ENCODE results near the gene PPP2R5B.

Gene PPP2R5B

GRCh38 chr11:64924910-64925284 lies 408 bp downstream of the PPP2R5B start:
- H2AFZ ChIP-seq (ENCODE audit: insufficient read depth, low read length, poor library complexity), result peak overlapping the region; percentile 48
- H3K4ac ChIP-seq (ENCODE audit: low read depth, low read length), result peak overlapping the region; percentile 19
- H2BK120ac ChIP-seq (ENCODE audit: insufficient read depth, low read length, poor library complexity), result peak overlapping the region; percentile 41
- peaks cover 9% of the 10 kb centered on the region for H3K79me1 ChIP-seq (ENCODE audit: low read length)
- H3K27ac ChIP-seq (ENCODE audit: low read depth, low read length), result no peak overlapping the region
- H2BK5ac ChIP-seq (ENCODE audit: low read depth, low read length, poor library complexity), result peak overlapping the region; percentile 34
- H3K36me3 ChIP-seq (ENCODE audit: control insufficient read depth in 1 of 2, insufficient read depth in 2 of 2, low read length in 2 of 2), result peaks cover 0 to 7% of the 10 kb centered on the region in 2 experiments
- peaks cover 3% of the 10 kb centered on the region for H3K79me2 ChIP-seq (ENCODE audit: control insufficient read depth, insufficient read depth, low read length, poor library complexity)
- peak overlapping the region; percentile 67 for H4K8ac ChIP-seq (ENCODE audit: low read depth, low read length)
- peak in 1 of 2 donors; percentile 2 for DNase-seq
- H3K23ac ChIP-seq (ENCODE audit: low read length), result no peak overlapping the region
- H3K9ac ChIP-seq (ENCODE audit: low read length), result peak overlapping the region; percentile 71
- H3K18ac ChIP-seq (ENCODE audit: low read length), result peak overlapping the region; percentile 20
- no peak overlapping the region for H4K12ac ChIP-seq (ENCODE audit: low read depth, low read length)
- H3K4me1 ChIP-seq (ENCODE audit: control insufficient read depth in 1 of 2, insufficient read depth in 2 of 2, low read length in 2 of 2), result peaks cover 0 to 2% of the 10 kb centered on the region in 2 experiments
- peaks cover 2% of the 10 kb centered on the region for H3K9me3 ChIP-seq (ENCODE audit: insufficient read depth, low read depth, low read length)
- H3K4me2 ChIP-seq (ENCODE audit: low read length), result peak overlapping the region; percentile 95
- H2AK5ac ChIP-seq (ENCODE audit: low read length), result peak overlapping the region; percentile 26
- no peaks in the 10 kb centered on the region for H3K27me3 ChIP-seq (ENCODE audit: insufficient read depth, low read length)
- peak overlapping the region; percentile 56 for H4K91ac ChIP-seq (ENCODE audit: low read depth, low read length)
- H3K14ac ChIP-seq (ENCODE audit: low read length), result peak overlapping the region; percentile 42
- WGBS (ENCODE audit: extremely low coverage, insufficient coverage, insufficient read length), result no CpG with 5 or more reads among the region's 24 CpGs
- H2BK12ac ChIP-seq (ENCODE audit: low read length), result no peak overlapping the region
- peak overlapping the region; percentile 85 for H3K4me3 ChIP-seq (ENCODE audit: low read depth, low read length)

DNA sequence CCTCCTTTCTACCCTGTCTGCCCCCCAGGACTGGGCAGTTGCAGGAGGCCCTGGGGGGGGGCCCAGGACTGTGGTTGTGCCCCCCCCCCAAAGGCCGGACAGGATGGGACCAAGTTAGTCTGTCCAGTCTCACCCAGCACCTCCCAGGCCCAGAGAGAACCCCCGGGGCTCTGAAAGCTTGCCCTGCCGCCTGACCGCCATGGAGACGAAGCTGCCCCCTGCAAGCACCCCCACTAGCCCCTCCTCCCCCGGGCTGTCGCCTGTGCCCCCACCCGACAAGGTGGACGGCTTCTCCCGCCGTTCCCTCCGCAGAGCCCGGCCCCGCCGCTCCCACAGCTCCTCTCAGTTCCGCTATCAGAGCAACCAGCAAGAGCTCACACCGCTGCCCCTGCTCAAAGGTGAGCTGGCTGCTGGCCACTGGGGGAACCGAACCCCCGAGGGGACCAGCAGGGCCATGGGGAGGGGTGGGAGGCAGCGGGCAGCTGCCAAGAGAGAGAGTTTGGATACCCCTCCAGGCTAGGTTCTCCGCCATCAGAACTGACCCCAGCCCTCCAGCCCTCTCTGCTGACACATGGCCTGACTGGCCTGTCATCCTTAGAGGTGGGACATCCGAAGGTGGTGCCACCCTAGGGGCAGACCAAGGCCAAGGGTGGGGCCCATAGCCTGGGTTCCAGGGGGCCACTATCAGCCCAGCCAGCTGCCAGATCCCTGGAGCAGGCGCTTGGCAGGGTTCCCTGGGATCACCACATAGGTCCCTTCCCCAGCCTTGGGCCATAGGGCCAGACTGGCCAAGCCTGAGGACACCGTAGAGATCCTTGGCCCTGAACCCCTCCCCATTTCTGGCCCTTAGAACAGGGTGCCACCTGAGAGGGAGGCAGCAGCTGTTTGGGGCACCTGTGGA lies 1.3 kb downstream of the PPP2R5B start:
- Histone ChIP-seq H3K79me1 (ENCODE audit: low read length) (peaks cover 9% of the 10 kb centered on the region), H3K4me2 (ENCODE audit: low read length) (peak overlapping the region; percentile 95), H3K14ac (ENCODE audit: low read length) (no peak overlapping the region), H2AK5ac (ENCODE audit: low read length) (no peak overlapping the region), H3K9me3 (ENCODE audit: insufficient read depth, low read depth, low read length) (peaks cover 2% of the 10 kb centered on the region), H3K23ac (ENCODE audit: low read length) (no peak overlapping the region), H2BK5ac (ENCODE audit: low read depth, low read length, poor library complexity) (no peak overlapping the region), H3K27ac (ENCODE audit: low read depth, low read length) (no peak overlapping the region), H2BK120ac (ENCODE audit: insufficient read depth, low read length, poor library complexity) (no peak overlapping the region), H3K36me3 (ENCODE audit: control insufficient read depth in 1 of 2, insufficient read depth in 2 of 2, low read length in 2 of 2) (peaks cover 4 to 12% of the 10 kb centered on the region in 2 experiments), H2AFZ (ENCODE audit: insufficient read depth, low read length, poor library complexity) (no peak overlapping the region), H4K91ac (ENCODE audit: low read depth, low read length) (no peak overlapping the region), H2BK12ac (ENCODE audit: low read length) (no peak overlapping the region), H3K4ac (ENCODE audit: low read depth, low read length) (no peak overlapping the region), H3K18ac (ENCODE audit: low read length) (no peak overlapping the region), H4K12ac (ENCODE audit: low read depth, low read length) (no peak overlapping the region), H3K4me1 (ENCODE audit: control insufficient read depth in 1 of 2, insufficient read depth in 2 of 2, low read length in 2 of 2) (peaks cover 0 to 2% of the 10 kb centered on the region in 2 experiments), H3K27me3 (ENCODE audit: insufficient read depth, low read length) (no peaks in the 10 kb centered on the region), H3K79me2 (ENCODE audit: control insufficient read depth, insufficient read depth, low read length, poor library complexity) (peaks cover 3% of the 10 kb centered on the region), H3K9ac (ENCODE audit: low read length) (no peak overlapping the region), H3K4me3 (ENCODE audit: low read depth, low read length) (no peak overlapping the region), H4K8ac (ENCODE audit: low read depth, low read length) (peak overlapping the region; percentile 51)
- DNase-seq, result no peak
- WGBS (ENCODE audit: extremely low coverage, insufficient coverage, insufficient read length), result no CpG with 5 or more reads among the region's 24 CpGs

DNA sequence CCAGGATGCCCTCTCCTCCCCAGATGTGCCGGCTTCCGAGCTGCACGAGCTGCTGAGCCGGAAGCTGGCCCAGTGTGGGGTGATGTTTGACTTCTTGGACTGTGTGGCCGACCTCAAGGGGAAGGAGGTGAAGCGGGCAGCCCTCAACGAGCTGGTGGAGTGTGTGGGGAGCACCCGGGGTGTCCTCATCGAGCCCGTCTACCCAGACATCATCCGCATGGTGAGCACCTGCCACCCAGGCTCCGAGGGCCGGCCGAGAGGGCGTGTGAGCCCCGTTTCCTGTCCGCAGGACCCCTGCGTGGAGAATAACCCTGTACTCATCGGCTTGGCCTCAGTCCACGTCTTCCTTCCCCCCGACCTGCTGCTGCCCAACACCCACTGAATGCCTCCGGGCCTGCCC lies 2.2 kb downstream of the PPP2R5B start:
- Histone ChIP-seq H3K4me3 (ENCODE audit: low read depth, low read length) (no peak overlapping the region), H3K4ac (ENCODE audit: low read depth, low read length) (no peak overlapping the region), H3K36me3 (ENCODE audit: control insufficient read depth in 1 of 2, insufficient read depth in 2 of 2, low read length in 2 of 2) (peaks cover 8 to 19% of the 10 kb centered on the region in 2 experiments), H2BK120ac (ENCODE audit: insufficient read depth, low read length, poor library complexity) (no peak overlapping the region), H4K91ac (ENCODE audit: low read depth, low read length) (no peak overlapping the region), H3K27me3 (ENCODE audit: insufficient read depth, low read length) (no peaks in the 10 kb centered on the region), H3K9me3 (ENCODE audit: insufficient read depth, low read depth, low read length) (peaks cover 2% of the 10 kb centered on the region), H3K23ac (ENCODE audit: low read length) (no peak overlapping the region), H2AK5ac (ENCODE audit: low read length) (no peak overlapping the region), H3K79me1 (ENCODE audit: low read length) (peaks cover 9% of the 10 kb centered on the region), H3K4me2 (ENCODE audit: low read length) (no peak overlapping the region), H2AFZ (ENCODE audit: insufficient read depth, low read length, poor library complexity) (no peak overlapping the region), H2BK12ac (ENCODE audit: low read length) (no peak overlapping the region), H3K79me2 (ENCODE audit: control insufficient read depth, insufficient read depth, low read length, poor library complexity) (peaks cover 3% of the 10 kb centered on the region), H3K14ac (ENCODE audit: low read length) (no peak overlapping the region), H3K9ac (ENCODE audit: low read length) (no peak overlapping the region), H3K18ac (ENCODE audit: low read length) (no peak overlapping the region), H3K27ac (ENCODE audit: low read depth, low read length) (no peak overlapping the region), H4K12ac (ENCODE audit: low read depth, low read length) (no peak overlapping the region), H4K8ac (ENCODE audit: low read depth, low read length) (no peak overlapping the region), H2BK5ac (ENCODE audit: low read depth, low read length, poor library complexity) (no peak overlapping the region), H3K4me1 (ENCODE audit: control insufficient read depth in 1 of 2, insufficient read depth in 2 of 2, low read length in 2 of 2) (peaks cover 0 to 2% of the 10 kb centered on the region in 2 experiments)
- no CpG with 5 or more reads among the region's 22 CpGs for WGBS (ENCODE audit: extremely low coverage, insufficient coverage, insufficient read length)
- DNase-seq, result no peak

DNA sequence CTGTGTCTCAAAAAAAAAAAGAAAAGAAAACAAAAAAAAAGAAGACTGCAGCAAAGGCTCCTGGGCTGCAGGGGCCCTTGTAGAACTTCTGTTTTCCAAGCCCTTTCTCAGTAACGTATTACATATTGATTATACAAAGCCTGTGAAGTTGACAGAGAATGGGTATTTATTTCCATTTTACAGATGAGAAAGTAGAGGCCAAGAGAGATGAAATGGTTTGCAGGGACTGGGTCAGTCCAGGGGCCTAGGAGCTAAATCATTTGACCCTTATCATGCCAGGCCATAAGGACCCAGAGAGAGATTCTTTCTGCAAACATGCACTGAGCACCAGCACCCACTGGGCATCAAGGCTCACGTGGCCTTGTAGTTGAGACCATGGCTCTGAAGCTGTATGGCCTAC lies 4.5 kb downstream of the PPP2R5B start:
- Histone ChIP-seq H4K8ac (ENCODE audit: low read depth, low read length) (no peak overlapping the region), H3K27me3 (ENCODE audit: insufficient read depth, low read length) (no peaks in the 10 kb centered on the region), H3K36me3 (ENCODE audit: control insufficient read depth in 1 of 2, insufficient read depth in 2 of 2, low read length in 2 of 2) (peaks cover 19 to 31% of the 10 kb centered on the region in 2 experiments), H3K4ac (ENCODE audit: low read depth, low read length) (no peak overlapping the region), H3K23ac (ENCODE audit: low read length) (no peak overlapping the region), H2BK120ac (ENCODE audit: insufficient read depth, low read length, poor library complexity) (no peak overlapping the region), H4K91ac (ENCODE audit: low read depth, low read length) (no peak overlapping the region), H3K79me1 (ENCODE audit: low read length) (peaks cover 9% of the 10 kb centered on the region), H3K9ac (ENCODE audit: low read length) (no peak overlapping the region), H3K4me1 (ENCODE audit: control insufficient read depth in 1 of 2, insufficient read depth in 2 of 2, low read length in 2 of 2) (no peaks in the 10 kb centered on the region), H3K4me2 (ENCODE audit: low read length) (no peak overlapping the region), H3K9me3 (ENCODE audit: insufficient read depth, low read depth, low read length) (no peaks in the 10 kb centered on the region), H3K18ac (ENCODE audit: low read length) (no peak overlapping the region), H3K4me3 (ENCODE audit: low read depth, low read length) (no peak overlapping the region), H2BK5ac (ENCODE audit: low read depth, low read length, poor library complexity) (no peak overlapping the region), H2BK12ac (ENCODE audit: low read length) (no peak overlapping the region), H2AK5ac (ENCODE audit: low read length) (no peak overlapping the region), H3K27ac (ENCODE audit: low read depth, low read length) (no peak overlapping the region), H4K12ac (ENCODE audit: low read depth, low read length) (no peak overlapping the region), H3K14ac (ENCODE audit: low read length) (no peak overlapping the region), H2AFZ (ENCODE audit: insufficient read depth, low read length, poor library complexity) (no peak overlapping the region), H3K79me2 (ENCODE audit: control insufficient read depth, insufficient read depth, low read length, poor library complexity) (peaks cover 3% of the 10 kb centered on the region)
- no peak for DNase-seq
- no CpG with 5 or more reads among the region's 2 CpGs for WGBS (ENCODE audit: extremely low coverage, insufficient coverage, insufficient read length)

All from trophoblast cell (in vitro differentiated cells and primary cell).